Kidney capillary endothelial cell (primary cell): ENCODE data around the gene ZNF629.

Source experiments
- DNase-seq: peaks from one replicate; pipeline ENCODE4 v3.0.0-alpha.2; 2018; ENCODE audit warnings: low spot score

The ZNF629 gene

DNA sequence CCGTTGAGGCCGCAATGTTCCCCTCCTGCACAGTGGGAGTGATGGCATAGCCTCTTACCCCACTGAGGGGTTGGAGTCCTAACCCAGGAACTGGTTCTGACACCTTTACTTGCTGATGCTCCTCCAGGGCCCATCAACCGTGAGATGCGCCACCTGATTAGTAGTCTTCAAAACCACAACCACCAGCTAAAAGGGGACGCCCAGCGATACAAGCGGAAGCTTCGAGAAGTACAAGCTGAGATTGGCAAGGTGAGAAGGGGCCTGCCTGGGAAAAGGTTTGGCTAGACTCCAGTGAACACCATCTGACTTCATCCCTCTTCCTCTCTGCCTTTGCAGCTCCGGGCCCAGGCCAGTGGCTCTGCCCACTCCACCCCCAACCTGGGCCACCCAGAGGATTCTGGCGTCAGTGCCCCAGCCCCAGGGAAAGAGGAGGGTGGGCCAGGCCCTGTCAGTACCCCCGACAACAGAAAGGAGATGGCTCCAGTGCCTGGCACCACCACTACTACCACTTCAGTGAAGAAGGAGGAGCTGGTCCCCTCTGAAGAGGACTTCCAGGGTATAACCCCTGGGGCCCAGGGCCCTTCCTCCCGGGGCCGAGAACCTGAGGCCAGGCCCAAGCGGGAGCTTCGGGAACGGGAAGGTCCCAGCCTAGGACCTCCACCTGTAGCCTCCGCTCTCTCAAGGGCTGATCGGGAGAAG lies 19.1 kb downstream of the ZNF629 start:
- no peak for DNase-seq

DNA sequence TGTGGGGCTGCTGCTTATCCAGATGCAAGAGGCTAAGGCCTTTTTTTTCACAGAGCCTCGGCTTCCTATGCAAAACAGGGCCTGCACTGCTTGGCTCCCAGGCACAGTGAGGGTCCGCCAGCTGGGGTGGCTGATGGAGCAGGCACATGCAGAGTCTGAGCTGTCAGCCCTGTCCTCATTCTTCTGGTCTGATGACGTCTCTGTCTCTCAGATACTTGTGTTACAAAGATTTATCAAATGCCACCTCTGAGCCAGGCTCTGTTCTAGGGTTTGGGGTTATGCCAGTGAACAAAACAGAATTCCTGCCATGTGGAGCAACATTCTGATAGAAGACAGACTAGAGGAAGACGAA lies 20.1 kb downstream of the ZNF629 start:
- DNase-seq, result no peak

DNA sequence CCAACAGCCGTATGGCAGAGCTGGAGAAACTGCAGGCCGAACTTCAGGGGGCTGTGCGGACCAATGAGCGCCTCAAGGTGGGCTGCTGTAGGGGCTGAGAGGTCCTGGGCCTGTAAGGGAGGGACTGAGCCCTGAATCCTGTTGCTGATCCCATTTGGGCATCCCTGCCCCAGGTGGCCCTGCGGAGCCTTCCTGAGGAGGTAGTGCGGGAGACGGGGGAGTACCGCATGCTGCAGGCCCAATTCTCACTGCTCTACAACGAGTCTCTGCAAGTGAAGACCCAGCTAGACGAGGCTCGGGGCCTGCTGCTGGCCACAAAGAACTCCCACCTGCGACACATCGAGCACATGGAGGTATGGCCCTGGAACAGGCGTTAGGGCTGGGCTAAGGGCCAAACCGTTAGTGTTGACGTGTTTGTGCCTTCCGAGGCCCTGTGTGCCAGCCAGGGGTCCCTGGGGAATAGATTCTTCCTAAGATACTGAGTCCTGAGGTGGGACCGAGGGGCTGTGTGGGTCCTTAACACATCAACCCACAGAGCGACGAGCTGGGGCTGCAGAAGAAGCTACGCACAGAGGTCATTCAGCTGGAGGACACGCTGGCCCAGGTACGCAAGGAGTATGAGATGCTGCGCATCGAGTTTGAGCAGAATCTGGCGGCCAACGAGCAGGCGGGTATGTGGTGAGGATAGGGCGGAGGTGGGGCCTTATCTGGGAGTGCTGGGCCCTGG lies 20.6 kb downstream of the ZNF629 start:
- no peak for DNase-seq

DNA sequence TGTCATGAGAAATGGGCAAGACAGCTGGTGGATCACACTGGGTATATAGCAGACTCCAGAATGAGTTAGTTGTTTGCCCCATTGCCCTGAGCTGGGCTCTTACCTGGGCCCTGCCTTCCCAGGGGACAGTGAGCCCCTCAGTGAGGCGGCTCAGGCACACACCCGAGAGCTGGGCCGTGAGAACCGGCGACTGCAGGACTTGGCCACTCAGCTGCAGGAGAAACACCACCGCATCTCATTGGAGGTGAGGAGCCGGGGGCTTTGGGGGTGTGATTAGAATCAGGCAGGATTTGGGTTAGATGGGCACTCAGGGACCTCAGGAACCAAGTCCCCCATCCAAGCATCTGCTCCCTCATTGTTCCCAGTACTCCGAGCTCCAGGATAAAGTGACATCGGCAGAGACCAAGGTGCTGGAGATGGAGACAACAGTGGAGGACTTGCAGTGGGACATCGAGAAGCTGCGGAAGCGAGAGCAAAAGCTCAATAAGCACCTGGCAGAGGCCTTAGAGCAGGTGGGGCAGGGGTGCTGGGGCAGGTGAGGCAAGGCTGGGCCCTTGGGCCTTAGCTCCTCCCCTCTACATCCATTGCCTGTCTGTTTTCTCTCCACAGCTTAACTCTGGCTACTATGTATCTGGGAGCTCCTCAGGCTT lies 22.1 kb downstream of the ZNF629 start:
- DNase-seq, result no peak

DNA sequence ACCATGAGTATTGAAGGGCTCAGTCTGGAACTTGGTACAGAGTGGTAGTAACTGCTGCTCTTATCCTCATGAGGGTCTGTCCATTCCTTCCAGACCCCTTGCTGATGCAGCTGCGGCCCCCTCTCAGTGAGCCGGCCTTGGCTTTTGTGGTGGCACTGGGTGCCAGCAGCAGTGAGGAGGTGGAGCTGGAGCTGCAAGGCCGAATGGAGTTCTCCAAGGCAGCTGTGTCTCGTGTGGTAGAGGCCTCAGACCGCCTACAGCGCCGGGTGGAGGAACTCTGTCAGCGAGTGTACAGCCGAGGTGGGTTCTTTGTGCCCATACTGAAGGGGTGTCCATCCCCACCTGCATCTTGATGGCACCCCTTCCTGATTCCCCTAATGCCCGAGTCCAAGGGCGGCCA lies 22.9 kb downstream of the ZNF629 start:
- DNase-seq, result no peak

DNA sequence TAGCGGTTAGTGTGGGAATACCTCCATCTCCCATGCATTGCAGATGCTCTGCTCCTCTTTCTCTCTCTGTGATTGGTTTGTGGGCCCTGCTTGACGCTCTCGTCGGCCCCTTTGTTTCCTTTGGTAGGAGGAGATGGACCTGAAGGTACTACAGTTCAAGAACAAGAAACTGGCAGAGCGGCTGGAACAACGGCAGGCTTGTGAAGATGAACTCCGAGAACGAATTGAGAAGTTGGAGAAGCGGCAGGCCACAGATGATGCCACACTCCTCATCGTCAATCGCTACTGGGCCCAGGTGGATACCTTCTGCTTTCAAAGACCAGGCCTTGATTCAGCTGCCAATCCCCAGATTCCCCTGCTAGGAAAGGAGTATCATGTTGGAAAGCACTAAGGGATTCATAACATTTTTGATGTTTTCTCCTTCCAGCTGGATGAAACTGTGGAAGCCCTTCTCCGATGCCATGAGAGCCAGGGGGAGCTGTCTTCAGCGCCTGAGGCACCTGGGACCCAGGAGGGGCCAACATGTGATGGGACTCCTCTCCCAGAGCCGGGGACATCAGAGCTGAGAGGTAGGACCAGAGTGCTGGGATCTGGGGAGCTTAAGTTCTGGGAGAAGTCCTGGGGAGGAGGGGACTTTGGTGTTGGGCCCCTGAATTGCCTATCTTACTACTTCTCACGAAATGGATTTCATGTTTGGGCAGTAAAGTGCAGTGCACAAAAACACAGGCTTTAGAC lies 23.8 kb downstream of the ZNF629 start:
- no peak for DNase-seq

DNA sequence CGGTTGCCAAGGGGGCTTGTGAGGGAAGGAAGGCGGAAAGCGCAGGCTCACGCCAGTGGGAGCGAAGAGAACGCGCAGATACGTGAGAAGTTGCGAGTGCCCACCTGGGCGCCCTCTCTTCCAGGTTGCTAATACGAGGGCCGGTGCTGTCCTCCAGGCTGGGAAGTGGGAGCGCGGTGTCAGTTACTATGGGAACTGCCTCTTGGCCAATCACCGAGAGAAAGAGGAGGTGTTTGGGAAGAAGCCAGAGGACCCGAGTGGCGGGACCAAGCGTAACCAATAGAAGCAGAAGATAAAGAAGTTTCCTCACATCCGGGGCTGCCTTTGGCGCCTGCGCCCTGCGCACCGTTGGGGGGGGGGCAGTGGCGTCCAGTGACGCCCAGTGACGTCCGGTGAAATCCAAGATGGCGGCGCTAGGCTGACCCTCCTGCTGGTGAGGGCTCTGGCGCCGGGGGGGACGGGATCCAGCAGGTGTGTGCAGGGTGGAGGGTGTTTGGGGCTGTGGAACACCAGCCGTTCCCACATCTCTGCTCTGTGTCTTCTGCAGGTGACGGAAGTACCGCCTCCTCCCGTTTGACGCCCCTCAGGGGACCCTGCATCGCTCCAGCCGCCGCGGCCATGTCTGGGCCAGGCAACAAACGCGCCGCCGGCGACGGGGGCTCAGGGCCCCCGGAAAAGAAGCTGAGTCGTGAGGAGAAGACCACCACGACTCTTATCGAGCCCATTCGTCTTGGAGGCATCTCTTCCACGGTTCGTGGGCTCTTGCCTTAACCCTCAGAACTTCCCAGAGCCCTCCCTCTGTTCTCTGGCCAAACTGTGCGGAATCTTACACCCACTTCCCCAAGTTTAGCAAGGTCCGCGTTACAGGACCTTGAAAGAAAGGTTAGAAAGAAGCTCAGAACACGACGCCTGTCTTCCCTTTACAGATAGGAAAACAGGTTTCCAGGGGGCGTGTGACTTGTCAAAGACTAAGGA lies 24.8 kb downstream of the ZNF629 start, which contains the start of the genes CFAP119 and RNF40:
CFAP119 (minus strand) TSS at position 135 of the 975 bp plus-strand sequence. CDS start 314 bp downstream, outside the sequence.
RNF40 (plus strand) TSS at position 395 of the 975 bp plus-strand sequence; CDS start at position 619, 224 bp downstream.
- DNase-seq, result peak; percentile 96

DNA sequence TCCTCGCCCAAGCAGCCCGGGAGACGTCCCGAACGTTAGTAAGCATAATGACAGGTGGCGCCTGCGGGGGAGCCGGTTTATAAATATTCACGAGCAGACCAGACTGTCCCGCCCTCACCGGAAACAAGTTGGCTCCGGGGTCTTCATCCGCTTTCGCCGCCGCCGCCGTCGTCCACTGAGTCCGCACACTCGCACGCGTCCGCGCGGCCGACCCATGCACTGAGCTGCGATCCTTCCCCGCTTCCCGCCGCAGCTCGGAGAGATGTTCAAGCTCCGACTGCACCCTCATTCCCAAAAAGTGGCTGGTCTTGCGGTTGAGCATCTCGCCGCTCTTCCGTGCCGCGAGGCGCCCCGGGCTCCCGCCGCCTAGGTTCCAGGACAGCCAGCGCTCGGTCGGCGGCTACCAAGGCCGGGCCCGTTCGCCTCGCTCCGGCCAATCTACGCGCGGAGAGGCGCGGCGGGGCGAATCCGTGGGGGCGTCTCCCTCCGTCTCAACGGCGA lies 25.5 kb downstream of the ZNF629 start:
- DNase-seq, result peak; percentile 65

DNA sequence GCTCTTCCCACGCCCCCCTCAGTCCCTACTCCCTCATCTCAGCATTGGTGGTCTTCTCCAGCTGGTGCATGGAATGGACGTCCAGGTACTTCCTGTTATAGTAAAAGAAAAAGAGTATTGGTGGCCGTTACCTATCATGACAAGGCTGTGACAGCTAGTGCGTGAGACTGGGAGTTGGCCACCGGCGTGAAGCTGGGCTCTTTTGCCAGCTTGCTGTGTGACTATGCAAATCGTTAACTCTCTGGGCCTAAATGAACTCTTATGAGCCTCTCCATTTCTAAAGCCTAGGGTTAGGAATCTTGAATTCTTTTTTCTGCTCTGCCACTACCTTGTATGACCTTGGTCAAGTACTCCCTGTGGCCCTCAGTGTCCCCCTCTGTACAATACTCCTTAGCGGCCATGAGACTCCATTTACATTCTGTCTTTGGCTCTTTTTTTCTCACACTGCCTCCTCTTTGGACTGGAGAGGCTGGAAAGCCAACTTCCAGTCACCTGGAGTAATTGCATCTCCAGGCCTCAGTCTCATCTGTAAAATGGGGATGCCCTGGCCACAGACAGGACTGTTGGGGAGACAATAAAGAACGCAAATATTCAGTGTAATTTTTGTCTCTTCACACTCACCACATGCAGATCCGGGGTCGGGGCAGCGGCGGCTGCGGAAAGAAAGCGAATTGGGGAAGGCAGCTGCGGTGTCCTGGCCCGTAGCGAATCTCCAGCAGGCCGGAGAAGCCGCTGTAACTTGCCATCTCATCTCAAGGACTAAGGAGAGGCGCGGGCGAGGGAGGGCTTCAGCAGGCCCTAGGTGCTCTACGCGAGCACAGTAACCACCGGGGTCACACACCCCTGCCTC lies 26.2 kb downstream of the ZNF629 start:
- DNase-seq, result no peak

DNA sequence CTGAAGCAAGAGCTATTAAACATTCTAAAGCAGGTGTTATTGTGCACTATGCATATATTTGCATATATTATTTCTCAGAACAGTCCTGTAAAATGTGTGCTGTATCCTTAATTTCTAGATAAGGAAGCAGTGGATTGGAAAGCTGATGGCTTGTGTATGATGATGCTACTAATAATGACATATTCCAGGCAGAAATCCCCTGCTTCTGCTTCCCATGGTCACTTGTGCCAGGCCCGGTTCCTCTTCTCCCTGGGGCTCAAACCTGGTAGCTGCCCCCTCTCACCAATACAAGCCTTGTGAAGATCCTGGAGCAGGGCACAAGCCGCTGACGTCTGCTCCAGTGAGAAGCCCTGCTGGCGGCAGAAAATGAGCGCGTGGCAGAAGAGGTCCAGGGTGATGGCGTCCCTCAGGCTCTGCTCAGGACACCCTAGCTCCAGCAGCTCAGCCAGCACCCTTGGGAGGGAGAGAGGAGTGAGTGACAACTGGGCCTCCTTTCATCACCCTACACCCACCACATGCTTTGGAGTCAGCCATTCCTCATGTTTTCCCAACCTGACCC lies 26.9 kb downstream of the ZNF629 start:
- DNase-seq, result no peak

DNA sequence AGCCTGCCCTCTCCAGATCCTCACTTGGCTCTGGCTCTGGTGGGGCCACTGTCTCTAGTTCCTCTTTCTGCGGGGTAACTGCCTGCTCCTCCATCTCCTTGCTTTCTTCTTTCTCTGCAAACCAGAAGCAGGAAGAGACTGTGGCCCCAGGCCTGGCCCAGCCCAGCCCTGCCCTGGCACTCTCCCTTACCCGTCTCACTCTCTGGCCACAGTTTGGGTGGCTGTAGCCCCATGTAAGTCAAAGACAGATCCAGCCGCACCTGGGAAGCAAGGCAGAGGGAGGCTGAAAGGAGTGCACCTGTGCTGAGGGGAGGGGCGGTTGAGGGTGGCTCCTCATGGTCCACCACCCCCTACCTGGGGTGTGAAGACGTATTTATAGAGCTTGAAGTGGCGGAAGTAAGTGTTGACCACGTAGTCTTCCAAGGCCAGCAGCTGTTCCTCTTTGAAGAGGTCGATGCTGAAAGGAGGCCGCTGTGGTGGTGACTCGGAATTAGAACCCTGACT lies 28.0 kb downstream of the ZNF629 start:
- DNase-seq, result no peak

DNA sequence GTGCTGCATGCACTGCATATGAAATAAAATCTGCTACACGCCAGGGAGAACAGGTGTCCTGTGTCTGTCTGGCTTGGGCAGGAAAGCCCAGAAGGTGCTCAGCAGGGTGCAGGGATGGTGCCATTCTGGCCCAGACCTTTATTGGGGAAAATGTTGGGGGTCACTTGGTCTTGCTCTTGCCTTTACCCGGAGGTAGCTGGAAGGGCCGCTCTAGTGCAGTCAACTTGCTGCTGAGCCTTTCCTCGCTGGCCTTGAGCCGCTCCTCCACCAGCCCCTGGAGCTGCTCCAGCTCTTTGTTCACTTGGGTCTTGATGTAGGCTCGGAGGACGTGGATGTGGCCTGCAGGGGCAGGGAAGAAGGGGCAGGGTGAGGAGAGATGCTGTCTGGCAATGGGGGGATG lies 29.7 kb downstream of the ZNF629 start:
- no peak for DNase-seq

DNA sequence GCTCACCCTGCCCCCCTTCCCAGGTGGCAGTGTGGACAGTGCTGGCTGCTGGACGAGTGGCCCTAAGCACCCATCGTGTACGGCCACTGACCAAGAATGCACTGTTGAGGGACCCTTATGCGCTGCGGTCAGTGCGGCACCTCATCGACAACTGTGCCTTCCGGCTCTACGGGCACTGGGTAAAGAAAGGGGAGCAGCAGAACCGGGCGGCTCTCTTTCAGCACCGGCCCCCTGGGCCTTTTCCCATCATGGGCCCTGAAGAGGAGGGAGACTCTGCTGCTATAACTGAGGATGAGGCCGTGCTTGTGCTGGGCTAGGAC lies 30.3 kb downstream of the ZNF629 start:
- DNase-seq, result no peak

DNA sequence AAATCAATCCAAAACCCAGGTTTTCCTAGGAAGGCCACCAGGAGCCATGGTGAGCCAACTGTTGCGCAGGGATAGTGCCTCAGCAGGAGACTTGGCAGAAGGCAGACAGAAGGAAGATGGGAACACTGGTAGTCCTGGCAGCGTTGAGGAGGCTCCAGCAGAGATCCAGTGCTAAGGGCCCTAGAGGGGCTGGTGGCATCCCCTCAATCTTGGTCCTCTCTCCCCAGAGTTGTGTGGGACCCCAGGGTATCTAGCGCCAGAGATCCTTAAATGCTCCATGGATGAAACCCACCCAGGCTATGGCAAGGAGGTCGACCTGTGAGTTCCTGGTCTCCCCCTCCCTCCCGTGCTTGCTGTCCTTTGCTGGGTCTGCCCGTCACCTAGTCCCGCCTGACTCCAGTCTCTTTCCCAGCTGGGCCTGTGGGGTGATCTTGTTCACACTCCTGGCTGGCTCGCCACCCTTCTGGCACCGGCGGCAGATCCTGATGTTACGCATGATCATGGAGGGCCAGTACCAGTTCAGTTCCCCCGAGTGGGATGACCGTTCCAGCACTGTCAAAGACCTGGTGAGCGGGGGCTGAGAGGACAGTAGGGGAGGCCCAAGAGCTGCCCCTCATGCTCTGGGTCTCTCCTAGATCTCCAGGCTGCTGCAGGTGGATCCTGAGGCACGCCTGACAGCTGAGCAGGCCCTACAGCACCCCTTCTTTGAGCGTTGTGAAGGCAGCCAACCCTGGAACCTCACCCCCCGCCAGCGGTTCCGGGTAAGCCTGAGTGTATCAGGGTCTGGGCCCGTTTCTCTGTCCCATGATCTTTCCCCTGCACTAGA lies 30.8 kb downstream of the ZNF629 start:
- no peak for DNase-seq

DNA sequence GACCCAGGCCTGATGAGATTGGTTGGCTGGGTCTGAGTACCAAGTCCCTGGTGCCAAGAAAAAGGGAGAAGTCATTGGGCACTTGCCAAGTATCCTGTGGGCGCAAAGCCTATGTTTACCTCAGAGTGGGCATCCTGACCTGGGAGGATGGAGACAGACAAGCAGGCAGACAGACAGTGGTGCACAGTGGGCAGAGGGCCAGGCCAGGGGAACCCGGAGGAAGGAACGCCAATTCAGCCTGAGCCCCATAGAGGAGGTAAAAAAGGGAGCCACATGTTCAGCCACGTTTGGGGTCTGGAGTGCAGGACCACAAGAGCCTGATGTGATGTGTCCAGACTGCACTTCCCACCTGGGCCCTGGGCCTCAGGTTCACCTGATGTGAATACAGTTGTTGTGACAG lies 33.4 kb downstream of the ZNF629 start:
- DNase-seq, result no peak

DNA sequence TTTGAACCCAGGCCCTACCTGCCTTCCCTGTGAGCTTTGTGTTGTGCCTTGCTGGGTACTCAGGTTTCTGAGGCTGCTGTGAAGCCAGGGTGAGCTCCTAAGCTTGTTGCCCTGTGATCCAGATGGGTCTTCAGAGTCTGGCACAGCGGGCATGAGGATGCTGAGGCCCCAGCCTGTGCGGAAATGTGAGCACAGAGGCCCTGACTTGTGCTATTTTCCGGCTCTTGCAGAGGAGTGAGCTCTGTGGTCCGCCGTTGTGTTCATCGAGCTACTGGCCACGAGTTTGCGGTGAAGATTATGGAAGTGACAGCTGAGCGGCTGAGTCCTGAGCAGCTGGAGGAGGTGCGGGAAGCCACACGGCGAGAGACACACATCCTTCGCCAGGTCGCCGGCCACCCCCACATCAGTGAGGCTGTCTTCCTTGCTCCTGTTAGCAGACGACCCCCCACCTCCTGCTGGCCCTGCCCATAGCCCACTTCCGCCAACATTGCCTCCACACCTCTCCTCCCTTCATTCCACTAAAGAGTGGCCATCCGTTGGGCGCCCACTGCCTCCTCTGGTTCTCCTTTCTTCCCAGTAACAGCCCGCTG lies 36.0 kb downstream of the ZNF629 start:
- no peak for DNase-seq

DNA sequence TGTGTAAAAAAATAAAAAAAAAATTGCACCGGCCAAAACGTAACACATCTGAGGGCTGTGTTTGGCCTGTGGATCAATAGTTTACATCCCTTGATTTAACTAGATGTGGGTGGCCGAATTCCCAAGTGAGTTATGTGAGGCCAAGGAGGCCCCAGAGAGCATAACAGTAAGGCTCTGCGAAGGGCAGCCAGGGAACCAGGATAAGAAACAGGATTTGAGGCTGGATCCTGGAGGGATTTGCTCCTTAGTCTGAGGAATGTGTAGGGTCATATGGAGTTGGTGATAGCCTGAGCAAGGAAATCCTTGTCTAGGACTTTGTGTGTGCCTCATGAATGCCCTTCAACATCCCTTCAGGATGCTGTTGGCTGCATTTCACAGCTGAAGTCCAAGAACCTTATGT lies 36.8 kb downstream of the ZNF629 start:
- DNase-seq, result no peak
